Gastrocnemius medialis (tissue), 4 donors: Measurements from ENCODE around the gene ERFL. TPM values are rescaled to one million over a fixed set of nuclear protein-coding genes. Genes with fewer than 3 reads are reported as not detected.
A peak's percentile ranks its signal among the peaks of the same experiment; 100 is the strongest.

Experiments used
- ATAC-seq, 2 donors: fragments of 150-250 bp; one replicate each; pipeline ENCODE4 v1.9.1; 2016
- DNase-seq, 2 donors: peaks; one replicate each; pipeline ENCODE4 v3.0.0-alpha.2; 2019
- H3K27ac ChIP-seq, 4 donors: fragments of 200-600 bp; sonication (generic); 1 replicate in 1 of 4; 2 replicates in 3 of 4; pipeline ENCODE4 v1.5.1; 2016 to 2018; ENCODE audit warnings: mild to moderate bottlenecking in 2 of 4, moderate library complexity in 1 of 4
- H3K27me3 ChIP-seq, 3 donors: fragments of 200-600 bp; sonication (generic) in 2 of 3; 1 replicate in 1 of 3; 2 replicates in 2 of 3; pipeline versions ENCODE4 v1.5.1 to v1.6.0; 2016 to 2019; ENCODE audit warnings: mild to moderate bottlenecking in 1 of 3, moderate library complexity in 1 of 3
- H3K36me3 ChIP-seq, 2 donors: fragments of 200-600 bp; sonication (generic) in 1 of 2; one replicate each; pipeline ENCODE4 v1.5.1; 2017 to 2018
- H3K4me1 ChIP-seq, 2 donors: fragments of 200-600 bp; sonication (generic) in 1 of 2; one replicate each; pipeline ENCODE4 v1.5.1; 2016 to 2017; ENCODE audit warnings: mild to moderate bottlenecking in 2 of 2
- H3K4me3 ChIP-seq, 4 donors: fragments of 200-600 bp; sonication (generic) in 3 of 4; 1 replicate in 1 of 4; 2 replicates in 3 of 4; pipeline ENCODE4 v1.5.1; 2016 to 2019; ENCODE audit warnings: mild to moderate bottlenecking in 2 of 4
- H3K9me3 ChIP-seq, 3 donors: fragments of 200-600 bp; sonication (generic) in 2 of 3; 1 replicate in 1 of 3; 2 replicates in 2 of 3; pipeline ENCODE4 v1.5.1; 2016 to 2019
- POLR2A ChIP-seq, 2 donors: fragments of 450-650 bp; IDR thresholded peaks; one replicate each; pipeline ENCODE4 v1.6.1; 2017; ENCODE audit warnings: antibody characterized with exemption in 2 of 2, mild to moderate bottlenecking in 2 of 2, moderate library complexity in 2 of 2
- in situ Hi-C, 4 donors: fragments of 200-750 bp; cut with MboI; loops; one replicate each; pipeline versions ENCODE4 v1.15.0 to v1.8.0; 2017; ENCODE audit warnings: low sequenced_read_pairs in 4 of 4
- intact Hi-C: fragments of 100-400 bp; cut with DNase I; formaldehyde crosslinking; loops from one replicate; pipeline ENCODE4 v1.15.1; 2023; ENCODE audit warnings: low total_unique reads
- total RNA-seq, 4 donors: library from RNA; depleted of rRNA; stranded (reverse); fragments of >200 nt; gene quantifications; one replicate each; pipeline versions ENCODE4 v1.1.0 to v1.2.3, GENCODE V29; 2016
- TF ChIP-seq, protein P1 (sequence below), 5 experiments: fragments of 450-650 bp in 3 of 5; fragments of 200-600 bp in 2 of 5; sonication (generic) in 2 of 5; IDR thresholded peaks in 4 of 5; conservative IDR thresholded peaks in 1 of 5; 1 replicate in 4 of 5; 2 replicates in 1 of 5; pipeline ENCODE4 v1.5.1; 2016 to 2019; ENCODE audit warnings: antibody characterized with exemption in 5 of 5, mild to moderate bottlenecking in 3 of 5, moderate library complexity in 3 of 5

The ERFL gene
- total RNA-seq, 4 donors from 2014 or later, result not detected

DNA sequence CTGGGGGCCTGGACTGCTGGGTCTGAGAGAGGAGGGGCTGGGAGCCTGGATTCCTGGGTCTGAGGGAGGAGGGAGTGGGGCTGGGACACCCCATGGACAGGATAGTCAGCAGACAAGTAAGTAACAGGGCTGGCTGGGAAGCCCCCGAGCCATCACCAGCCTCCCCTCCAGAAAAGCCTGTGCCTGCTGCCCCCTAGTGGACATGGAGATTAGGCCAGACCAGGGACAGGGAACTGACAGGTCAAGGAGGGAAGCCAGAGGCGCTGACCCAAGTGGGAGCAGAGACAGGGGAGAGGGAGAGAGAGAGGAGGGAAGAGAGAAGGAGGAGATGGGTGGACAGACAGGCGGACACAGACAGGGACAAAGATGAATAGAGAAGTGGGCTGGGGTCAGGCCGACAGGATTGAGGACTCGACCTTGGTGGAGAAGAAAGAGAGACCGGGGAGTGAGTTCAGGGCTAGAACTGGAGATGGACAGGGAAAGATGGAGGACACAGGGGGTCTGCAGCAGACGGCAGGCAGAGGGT lies 6.7 kb upstream of the ERFL start:
- no peak for TF ChIP-seq POLR2A (IDR thresholded peaks at IDR 0.05)
- TF ChIP-seq, protein P1, sequence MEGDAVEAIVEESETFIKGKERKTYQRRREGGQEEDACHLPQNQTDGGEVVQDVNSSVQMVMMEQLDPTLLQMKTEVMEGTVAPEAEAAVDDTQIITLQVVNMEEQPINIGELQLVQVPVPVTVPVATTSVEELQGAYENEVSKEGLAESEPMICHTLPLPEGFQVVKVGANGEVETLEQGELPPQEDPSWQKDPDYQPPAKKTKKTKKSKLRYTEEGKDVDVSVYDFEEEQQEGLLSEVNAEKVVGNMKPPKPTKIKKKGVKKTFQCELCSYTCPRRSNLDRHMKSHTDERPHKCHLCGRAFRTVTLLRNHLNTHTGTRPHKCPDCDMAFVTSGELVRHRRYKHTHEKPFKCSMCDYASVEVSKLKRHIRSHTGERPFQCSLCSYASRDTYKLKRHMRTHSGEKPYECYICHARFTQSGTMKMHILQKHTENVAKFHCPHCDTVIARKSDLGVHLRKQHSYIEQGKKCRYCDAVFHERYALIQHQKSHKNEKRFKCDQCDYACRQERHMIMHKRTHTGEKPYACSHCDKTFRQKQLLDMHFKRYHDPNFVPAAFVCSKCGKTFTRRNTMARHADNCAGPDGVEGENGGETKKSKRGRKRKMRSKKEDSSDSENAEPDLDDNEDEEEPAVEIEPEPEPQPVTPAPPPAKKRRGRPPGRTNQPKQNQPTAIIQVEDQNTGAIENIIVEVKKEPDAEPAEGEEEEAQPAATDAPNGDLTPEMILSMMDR (IDR thresholded peaks at IDR 0.05 in 4 of 5, conservative IDR thresholded peaks at IDR 0.05 in 1 of 5), result peak; percentile 49 to 74 (median 68)
- intact Hi-C loops (no loop called here), in situ Hi-C loops (no loop called here)
- H3K4me3 ChIP-seq, result no peak overlapping the region
- H3K4me1 ChIP-seq, result peaks cover 0 to under 1% of the 10 kb centered on the region in 2 donors
- H3K27me3 ChIP-seq, result peaks cover 57 to 70% (median 68%) of the 10 kb centered on the region in 3 donors
- no peaks in the 10 kb centered on the region for H3K9me3 ChIP-seq
- peak; percentile 47 to 64 for ATAC-seq
- DNase-seq, result peak; percentile 12 to 30
- H3K27ac ChIP-seq, result no peak overlapping the region
- no peaks in the 10 kb centered on the region for H3K36me3 ChIP-seq

DNA sequence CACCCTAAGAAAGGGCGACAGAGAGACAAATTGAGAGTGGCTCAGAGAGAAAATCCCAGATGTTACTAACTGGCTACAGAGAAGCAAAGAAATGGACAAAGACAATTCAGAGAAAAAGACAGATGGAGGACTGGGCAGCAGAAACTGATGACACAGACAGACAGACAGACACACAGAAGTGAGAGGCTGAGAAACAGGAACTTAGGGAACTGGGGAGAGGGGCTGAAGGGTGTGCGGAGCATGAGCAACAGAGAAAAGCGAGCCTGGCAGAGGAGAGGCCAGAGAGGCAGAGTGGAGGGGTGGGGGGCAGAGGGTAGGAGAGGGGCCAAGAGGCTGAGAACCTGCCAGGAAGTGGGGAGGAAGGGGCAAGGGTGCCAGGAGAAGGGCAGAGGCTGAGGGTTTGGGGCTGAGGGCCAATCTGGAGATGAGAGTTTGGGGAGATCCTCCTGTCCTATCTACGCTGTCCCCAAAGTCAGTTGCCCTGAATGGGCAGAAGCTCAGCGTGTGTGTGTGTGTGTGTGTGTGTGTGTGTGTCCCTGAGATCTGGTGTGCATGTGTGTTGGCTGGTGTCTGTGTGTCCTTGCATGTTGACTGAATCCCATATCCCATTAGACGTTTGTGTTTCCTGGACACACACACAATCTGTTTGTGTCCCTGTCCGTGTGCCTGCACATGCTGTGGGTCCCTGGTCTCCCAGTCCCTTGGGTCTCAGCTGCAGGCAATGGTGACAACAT lies 5.6 kb upstream of the ERFL start:
- in situ Hi-C loops, result no loop called here
- intact Hi-C loops, result no loop called here

DNA sequence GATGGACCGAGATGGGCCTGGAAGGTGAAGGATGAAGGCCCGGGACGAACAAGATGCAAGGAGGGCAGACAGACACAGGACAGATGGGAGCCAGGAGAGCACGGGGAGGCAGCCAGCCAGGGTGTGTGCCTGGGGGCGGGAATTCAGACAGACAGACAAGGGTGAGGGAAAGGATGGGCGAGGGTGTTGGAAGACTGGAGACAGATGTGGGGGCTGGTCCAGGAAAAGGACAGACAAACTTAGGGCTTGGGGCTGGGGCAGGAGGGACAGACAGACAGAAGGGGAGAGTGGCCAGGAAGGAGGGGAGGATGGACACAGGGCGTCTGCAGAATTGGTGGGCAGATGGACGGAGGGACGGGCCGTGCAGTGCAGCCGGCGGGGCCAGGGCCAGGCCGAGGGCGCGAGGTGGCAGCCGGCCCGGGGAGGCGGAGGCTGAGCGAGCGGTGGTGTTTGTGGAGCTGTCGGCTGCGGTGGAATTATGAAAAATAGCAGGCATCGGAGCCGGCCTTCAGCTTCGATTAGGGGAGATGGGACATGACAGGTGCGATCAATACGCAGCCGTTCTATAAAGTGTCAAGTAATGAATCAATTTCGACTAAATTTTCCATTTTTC lies 4.6 kb upstream of the ERFL start:
- TF ChIP-seq, protein P1 (IDR thresholded peaks at IDR 0.05 in 4 of 5, conservative IDR thresholded peaks at IDR 0.05 in 1 of 5), result no peak
- TF ChIP-seq POLR2A (IDR thresholded peaks at IDR 0.05), result no peak
- intact Hi-C loops (no loop called here), in situ Hi-C loops (no loop called here)
- H3K9me3 ChIP-seq, result no peaks in the 10 kb centered on the region
- H3K27me3 ChIP-seq, result peaks cover 73 to 86% (median 78%) of the 10 kb centered on the region in 3 donors
- no peak for DNase-seq
- no peak overlapping the region for H3K27ac ChIP-seq
- H3K4me3 ChIP-seq, result no peak overlapping the region
- no peaks in the 10 kb centered on the region for H3K36me3 ChIP-seq
- H3K4me1 ChIP-seq, result peaks cover 0 to 7% of the 10 kb centered on the region in 2 donors
- ATAC-seq, result no peak

More for the DNA sequence above, 5.6 kb upstream of the ERFL start:
- Histone ChIP-seq H3K4me1 (peaks cover 0 to under 1% of the 10 kb centered on the region in 2 donors), H3K9me3 (no peaks in the 10 kb centered on the region), H3K27me3 (peaks cover 64 to 75% (median 74%) of the 10 kb centered on the region in 3 donors), H3K4me3 (no peak overlapping the region), H3K36me3 (no peaks in the 10 kb centered on the region), H3K27ac (no peak overlapping the region)
- TF ChIP-seq POLR2A (IDR thresholded peaks at IDR 0.05), result no peak
- TF ChIP-seq, protein P1 (IDR thresholded peaks at IDR 0.05 in 4 of 5, conservative IDR thresholded peaks at IDR 0.05 in 1 of 5), result no peak
- DNase-seq (no peak), ATAC-seq (no peak)

DNA sequence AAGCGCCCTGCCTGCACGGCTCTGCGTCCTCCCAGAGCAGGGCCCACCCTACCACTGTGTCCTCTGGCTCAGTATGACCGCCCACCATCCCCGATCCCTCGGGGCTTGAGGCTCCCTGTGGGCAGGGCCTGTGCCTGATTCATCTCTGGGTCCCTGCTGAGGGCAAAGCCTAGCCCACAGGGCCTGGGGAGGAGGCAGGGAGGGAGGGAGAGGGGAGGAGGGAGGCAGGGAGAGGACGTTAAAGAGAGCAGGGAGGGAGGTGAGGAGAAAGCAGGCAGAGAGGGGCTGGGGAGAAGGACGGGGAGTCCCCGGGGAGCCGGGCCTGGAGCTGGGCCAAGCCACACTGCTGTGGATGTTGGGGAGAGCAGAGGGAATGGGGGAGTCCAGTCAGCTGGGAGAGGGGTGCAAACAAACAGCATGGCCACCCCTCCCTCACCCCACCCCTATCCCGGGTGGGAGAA lies 4.0 kb upstream of the ERFL start:
- intact Hi-C loops (no loop called here), in situ Hi-C loops (no loop called here)
- no peak for TF ChIP-seq POLR2A (IDR thresholded peaks at IDR 0.05)
- TF ChIP-seq, protein P1 (IDR thresholded peaks at IDR 0.05 in 4 of 5, conservative IDR thresholded peaks at IDR 0.05 in 1 of 5), result no peak
- peaks cover 0 to 9% of the 10 kb centered on the region in 2 donors for H3K4me1 ChIP-seq
- H3K27me3 ChIP-seq, result peaks cover 75 to 91% (median 82%) of the 10 kb centered on the region in 3 donors
- no peaks in the 10 kb centered on the region for H3K36me3 ChIP-seq
- ATAC-seq (no peak), DNase-seq (no peak)
- H3K4me3 ChIP-seq, result no peak overlapping the region
- H3K9me3 ChIP-seq, result no peaks in the 10 kb centered on the region
- no peak overlapping the region for H3K27ac ChIP-seq
